Measurements from ENCODE around the gene DNAJC28.
A peak's percentile ranks its signal among the peaks of the same experiment; 100 is the strongest.
"Not testable (repeated sequence)": the region's sequence is repeated elsewhere in the genome, so short reads cannot be mapped to it uniquely, and the experiment has no call there.

Gene DNAJC28, protein sequence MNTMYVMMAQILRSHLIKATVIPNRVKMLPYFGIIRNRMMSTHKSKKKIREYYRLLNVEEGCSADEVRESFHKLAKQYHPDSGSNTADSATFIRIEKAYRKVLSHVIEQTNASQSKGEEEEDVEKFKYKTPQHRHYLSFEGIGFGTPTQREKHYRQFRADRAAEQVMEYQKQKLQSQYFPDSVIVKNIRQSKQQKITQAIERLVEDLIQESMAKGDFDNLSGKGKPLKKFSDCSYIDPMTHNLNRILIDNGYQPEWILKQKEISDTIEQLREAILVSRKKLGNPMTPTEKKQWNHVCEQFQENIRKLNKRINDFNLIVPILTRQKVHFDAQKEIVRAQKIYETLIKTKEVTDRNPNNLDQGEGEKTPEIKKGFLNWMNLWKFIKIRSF

DNA sequence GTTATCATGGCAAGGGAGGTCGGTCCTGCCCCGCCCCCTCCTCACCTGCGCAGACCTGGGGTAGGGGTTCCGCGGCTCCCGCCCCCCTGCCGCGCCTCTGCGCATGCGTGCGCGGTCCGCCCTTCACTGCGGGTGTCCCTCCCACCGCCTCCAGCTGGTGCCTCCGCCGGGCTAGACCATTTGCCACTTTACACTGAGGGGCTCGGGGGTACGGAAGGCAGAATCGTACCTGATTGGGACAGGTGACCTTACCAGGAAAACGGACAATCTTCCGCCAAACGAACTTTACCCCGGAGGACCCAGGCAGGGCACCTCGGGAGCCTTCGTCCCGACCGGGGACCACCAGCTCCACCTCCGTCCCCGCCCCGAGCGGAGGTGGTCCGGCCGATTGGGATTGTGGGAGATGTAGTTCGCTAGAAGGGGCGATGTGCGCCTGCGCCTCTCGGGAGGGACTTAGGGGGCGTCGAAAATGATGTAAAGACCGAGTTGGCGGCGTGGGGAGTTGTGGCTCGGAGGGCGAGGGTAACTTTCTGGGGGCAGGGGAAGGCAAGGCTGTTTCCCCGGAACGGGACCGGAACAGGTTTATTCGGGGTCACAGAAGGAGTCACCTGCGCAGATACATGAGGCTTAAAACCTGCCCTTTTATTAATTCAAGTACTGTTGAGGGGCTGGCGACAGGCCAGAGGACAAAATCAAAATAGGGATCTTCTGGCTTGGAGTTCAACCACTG is at the start of gene DNAJC28:
Gene DNAJC28, minus strand, starts transcription at position 344 of the 730 bp plus-strand sequence. CDS start 2,323 bp downstream, outside the sequence.
- DNase-seq: peak; percentile 99

DNA sequence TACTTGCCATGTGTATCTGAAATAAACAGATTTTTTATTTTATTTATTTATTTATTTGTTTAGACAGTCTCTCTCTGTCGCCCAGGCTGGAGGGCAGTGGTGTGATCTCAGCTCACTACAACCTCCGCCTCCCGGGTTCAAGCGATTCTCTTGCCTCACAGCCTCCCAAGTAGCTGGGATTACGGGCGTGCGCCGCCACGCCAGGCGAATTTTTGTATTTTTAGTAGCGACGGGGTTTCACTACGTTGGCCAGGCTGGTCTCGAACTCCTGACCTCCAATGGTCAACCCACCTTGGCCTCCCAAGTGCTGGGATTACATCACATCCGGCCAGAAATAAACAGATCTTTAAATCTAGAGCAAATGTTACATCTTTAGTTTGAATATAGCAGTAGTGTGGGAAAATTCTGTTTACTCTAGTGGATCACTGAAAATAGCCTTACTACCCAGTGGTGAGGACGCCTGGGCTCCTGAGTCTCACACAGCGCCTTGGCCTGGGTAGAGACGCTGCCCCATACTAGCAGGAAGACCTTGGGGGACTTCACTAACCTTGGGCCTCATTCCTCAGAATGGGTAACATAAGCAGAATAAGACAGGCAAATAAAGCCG is 49.7 kb upstream of the DNAJC28 start:
- DNase-seq: peak; percentile 26

DNA sequence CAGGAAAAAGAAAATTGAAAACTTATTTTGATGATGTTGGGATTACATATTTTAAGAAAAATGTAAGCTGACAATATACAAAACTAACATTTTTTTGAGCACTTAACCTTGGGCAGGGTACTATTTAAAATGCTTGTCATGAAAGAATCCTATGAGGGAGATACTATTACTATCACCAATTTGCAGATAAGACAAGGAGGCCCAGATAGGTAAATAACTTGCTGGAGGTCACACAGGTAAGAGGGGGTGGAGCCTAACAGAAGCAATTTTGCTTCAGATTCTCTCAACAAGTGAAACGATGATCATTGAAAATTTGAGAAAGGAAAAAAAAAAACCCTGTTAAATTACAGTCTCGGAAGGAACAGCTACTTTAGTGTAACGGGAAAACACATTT is 49.2 kb upstream of the DNAJC28 start:
- no peak for DNase-seq

DNA sequence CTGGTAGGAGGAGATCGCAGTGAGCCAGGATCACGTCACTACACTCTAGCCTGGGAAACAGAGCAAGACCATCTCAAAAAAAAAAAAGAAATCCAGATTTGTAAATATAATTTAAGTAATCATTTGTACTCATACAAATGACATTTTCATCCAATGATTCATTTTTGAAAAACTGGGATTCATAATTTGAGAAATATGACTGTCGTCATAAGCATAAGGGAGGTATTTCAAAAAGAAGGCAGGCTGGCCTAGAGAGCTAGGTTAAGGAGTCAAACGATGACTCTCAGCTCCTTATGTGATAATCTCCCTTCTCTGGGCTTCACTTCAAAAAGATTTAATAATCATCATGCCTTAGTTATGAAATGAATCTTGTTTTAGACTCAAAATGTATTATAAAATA is 48.1 kb upstream of the DNAJC28 start:
- DNase-seq: no peak

DNA sequence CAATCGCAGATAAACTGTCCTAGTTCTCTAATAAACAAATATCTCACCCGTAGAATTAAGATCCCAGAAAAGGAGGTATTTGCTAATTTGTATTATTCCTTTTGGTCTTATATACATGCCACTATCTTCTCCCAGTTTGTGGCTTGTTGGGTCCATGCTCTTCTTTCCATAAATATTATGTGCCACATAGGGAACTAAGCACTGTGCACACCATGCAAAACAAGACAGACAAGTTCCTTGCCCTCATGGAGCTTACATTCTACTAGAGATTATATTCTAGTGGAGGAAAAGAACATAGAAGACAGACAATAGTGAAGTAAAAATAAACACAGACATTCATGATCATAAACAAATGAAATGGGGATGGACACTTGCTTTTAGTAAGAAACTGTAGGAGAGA is 45.7 kb upstream of the DNAJC28 start:
- DNase-seq: no peak

DNA sequence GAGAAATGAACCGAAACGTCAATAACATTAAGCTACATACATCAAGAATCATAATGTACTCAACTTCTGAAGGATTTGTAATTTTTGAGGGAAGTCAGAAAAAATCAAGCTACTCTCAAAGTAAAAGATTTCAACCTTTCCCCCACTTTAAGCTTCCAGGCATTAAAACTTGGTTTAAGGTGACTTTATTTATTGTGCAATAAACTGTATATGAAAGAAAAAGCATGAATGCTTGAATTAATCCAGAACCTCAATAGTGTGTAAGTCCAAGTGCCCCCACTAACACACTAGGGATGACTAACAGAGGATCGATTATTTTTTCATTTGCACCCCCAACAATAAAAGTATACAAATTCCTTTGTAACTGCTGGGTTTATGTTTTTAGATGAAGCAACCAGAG is 39.5 kb upstream of the DNAJC28 start:
- DNase-seq: no peak

DNA sequence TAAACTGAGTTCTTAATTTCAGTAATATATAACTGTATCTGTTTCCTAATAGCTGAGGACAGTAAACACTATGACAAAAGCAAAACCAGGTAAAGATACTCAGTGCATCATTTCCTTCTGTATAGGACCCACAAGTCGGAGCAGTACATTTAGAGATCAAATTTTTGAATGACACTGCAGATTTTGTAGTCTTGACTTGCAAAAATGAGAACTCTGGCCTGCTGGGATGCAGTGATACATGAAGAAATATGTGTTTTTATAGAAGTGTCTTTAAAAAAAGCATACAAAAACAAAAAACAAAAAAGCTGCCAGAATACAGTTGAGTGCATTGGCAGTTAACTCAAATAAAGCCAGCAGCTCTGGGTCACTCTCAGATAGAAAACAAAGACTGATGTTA is 31.4 kb upstream of the DNAJC28 start:
- no peak for DNase-seq

DNA sequence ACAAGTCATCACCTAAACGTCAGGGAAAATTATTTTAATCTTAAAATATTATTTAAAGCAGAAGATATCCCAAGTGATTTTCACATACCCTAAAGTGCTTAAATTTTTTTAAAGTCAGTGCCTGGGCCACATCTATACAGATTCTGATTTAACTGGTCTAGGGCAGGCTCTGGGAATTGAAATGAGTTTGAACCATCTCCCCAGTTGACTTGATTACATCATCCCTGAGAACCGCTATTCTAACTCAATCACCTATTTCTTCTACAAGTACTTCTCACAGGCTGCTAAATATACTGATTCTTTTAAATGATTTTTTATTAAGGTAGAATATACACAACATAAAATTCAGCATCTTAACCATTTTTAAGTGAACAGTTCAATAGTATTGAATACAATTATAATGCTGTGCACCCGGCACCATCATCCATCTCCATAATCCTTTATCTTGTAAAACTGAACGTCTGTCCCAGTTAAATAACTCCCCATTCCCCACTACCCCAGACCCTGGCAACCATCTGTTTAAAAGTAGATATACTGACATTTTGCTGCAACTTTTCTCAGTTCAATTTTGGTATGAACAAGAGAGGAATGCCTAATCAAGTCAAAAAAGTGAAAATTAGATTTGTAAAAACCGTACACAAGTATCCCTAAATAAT is 30.9 kb upstream of the DNAJC28 start:
- no peak for DNase-seq

DNA sequence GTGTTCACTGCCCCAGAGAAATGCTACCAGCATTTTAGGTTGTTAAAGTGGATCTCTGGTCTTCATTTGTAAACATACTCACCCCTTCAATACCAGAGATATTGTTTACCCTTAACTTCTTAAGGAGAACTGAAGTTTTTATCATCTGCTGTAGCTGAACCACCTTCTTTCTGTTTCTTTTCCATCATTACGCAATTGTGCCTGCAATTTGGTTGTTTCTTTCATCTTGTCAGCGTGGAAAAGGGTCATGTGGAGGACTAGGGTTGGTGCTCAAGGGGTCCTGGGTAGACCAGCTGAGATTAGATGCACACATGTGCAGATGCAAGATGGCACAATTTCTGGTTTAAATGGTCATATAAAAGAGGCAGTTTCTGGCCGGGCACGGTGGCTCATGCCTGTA is 27.4 kb upstream of the DNAJC28 start:
- no peak for DNase-seq

DNA sequence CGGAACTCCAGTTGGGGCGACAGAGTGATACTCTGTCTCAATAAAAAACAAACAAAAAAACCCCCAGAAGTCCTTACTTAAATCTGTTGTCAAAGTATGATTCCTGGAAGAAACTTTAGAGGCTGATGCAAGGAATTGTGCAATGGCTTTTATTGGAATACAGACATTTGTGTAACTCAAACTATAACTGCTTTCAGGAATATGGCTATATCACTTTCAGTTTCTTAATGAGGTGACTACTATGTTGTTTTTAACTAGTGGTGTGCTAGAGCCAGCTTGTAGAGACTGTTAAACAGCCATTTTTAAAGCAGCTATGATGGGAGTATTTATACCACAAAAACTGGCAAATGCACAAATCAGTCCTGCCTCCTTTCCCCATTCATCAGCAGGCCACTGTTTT is 22.7 kb upstream of the DNAJC28 start:
- no peak for DNase-seq

DNA sequence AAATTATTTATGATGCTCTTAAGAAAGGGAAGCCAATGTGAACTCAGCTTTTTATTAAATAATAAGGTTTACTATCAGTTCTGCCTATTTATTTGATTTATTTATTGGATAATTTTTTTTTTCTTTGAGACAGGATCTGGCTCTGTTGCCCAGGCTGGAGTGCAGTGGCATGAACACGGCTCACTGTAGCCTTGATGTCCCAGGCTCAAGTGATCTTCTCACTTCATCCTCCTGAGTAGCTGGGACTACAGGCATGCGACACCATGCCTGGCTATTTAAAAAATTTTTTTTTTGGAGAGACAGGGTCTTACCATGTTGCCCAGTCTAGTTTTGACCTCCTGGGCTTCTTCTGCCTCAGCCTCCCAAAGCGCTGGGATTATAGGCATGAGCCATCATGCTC is 21.0 kb upstream of the DNAJC28 start:
- DNase-seq: no peak

DNA sequence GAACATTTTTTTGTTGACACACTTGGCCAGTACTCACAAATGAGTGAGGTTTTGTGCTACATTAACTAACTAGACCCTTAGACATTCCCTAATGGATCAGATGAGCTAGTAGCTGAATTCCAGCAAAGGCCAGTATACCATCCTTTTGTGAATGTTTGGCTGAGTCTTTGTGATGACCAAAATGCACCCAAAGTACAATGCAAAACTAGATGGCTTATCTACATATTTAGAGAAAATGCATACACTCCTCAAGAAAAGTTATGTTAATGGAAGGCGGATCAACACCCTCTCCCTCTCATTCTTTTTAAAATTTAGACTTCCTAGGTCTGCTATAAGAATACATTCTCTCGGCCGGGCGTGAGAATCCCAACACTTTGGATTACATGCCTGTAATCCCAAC is 20.1 kb upstream of the DNAJC28 start:
- DNase-seq: no peak

DNA sequence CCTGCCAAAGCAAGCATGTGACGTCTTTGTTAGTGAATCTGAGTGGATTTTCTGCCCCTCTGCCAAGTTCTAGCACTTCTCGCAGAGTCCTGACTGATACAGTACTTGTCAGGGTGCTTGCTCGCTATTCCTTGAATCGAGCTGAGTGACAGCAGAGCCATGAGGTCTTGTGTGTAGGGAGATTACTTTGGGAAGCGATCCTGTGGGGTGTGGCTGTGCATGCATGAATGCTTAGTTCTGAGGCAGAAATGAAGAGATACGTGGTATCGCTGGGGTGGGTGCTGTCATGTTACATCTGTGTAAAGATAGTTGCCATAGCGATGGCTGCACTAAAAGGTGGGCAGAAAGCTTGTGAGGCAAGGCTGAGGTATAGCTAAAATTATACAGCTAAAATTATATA is 19.3 kb upstream of the DNAJC28 start:
- no peak for DNase-seq

DNA sequence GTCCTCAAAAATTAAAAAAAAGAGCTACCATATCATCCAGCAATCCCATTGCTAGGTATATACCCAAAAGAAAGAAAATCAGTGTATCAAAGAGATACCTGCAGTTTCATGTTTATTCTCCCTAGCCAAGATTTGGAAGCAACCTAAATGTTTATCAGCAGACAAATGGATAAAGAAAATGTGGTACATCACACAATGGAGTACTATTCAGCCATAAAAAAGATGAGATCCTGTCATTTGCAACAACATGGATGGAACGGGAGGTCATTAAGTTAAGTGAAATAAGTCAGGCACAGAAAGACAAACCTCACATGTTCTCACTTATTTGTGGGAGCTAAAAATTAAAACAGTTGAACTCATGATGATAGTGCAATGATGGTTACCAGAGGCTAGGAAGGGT is 15.5 kb upstream of the DNAJC28 start:
- DNase-seq: not testable (repeated sequence)

DNA sequence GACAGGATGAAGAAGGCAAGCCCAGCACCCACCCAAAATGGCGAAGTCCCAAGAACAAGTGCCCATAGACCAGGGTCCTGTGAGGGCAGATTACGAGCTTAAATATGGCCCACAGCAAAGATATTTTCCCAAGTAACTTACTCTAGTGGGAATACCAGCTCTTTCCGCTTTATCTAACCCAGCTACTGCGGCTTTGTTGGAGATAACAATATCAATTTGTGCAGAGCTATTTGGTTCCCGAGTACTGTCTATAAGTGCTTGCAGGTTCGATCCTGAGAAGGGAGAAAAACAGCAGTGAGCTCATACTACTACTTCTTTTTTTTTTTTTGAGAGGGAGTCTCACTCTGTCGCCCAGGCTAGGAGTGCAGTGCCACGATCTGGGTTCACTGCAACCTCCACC is 14.3 kb upstream of the DNAJC28 start:
- DNase-seq: no peak

DNA sequence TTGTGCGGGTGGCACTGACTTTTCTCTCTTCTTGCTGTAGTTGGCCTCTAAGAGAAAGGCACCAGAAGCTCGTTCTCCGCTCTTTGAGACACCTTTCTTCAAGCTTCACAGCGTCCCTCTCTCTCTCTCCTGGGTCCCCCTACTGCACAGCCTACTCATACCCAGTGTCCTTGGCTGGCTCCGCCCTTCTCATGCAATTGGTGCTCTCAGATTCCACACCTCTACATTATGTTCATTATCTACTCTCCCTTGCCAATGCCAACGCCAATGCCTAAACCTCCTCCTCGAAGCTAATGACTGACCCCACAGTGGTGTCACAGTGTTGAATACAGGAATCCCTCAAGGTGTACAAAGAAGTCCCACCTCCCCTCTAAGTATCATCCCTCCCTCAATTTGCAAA is 4.8 kb upstream of the DNAJC28 start:
- no peak for DNase-seq

DNA sequence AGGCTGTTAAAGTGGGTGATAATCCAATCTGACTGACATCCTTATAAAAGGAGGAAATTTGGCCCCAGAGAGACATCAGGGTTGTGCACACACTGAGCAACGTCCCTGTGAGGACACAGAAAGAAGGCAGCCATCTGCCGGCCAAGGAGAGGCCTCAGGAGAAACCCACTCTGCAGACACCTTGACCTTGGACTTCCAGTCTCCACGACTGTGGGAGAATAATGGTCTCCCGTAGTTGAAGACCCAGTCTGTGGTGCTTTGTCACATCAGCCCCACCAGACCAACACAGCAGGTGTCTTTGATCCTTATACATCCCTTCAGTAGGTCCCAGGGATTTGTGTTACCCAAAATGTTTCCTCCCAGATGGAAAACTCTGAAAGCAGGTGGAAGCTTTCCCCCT is 4.2 kb upstream of the DNAJC28 start:
- no peak for DNase-seq

DNA sequence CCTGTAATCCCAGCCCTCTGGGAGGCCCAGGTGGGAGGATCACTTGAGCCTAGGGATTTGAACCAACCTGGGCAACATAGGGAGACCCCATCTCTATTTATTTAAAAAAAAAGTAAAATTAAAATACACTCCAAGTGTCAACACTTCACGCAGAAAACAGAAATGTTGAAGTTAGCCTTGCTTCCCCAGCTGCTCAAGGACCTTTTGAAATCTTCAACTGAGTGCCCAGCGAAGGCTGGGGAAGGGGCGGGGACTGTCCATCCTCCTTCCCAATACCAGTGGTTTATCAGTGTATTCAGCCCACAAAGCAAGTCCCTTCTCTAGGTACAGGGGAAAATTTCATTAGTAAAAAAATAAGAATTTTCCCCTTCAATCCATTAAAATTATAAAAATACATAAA is 2.2 kb upstream of the DNAJC28 start:
- DNase-seq: no peak

DNA sequence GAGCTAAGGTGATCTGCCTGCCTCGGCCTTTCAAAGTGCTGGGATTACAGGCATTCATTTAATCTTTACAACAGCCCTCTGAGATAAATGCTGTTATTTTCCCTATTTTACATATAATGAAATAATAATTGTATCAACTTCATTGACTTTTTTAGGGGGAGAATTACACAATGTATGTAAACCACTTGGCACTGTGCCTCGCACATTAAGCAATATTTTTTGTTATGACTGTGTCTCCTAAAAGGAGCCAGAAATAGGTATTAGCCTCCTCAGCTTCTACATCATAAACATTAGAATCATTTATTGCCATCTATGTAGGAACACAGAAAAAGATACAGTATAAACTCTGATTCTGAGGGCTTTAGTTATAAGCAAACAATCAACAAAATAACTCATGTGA is 1.1 kb upstream of the DNAJC28 start:
- no peak for DNase-seq

DNA sequence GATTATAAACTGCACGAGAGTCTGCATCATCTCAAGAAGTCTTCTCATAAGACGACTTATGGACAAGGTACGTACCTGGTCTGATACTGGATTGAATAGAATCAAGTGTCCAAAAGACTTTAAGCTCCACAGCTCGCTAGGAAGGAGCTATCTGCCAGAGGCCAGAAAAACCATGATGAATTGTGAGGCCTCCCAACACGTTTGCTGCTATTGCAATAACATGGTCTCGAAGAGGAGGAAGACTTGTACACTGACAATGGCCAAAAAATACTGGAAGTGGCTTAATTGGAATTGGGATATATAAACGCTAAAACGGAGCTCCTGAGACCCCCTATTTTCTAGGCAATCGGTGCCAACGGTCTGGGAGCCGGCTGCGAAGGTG is 534 bp downstream of the DNAJC28 start:
- DNase-seq: no peak

DNA sequence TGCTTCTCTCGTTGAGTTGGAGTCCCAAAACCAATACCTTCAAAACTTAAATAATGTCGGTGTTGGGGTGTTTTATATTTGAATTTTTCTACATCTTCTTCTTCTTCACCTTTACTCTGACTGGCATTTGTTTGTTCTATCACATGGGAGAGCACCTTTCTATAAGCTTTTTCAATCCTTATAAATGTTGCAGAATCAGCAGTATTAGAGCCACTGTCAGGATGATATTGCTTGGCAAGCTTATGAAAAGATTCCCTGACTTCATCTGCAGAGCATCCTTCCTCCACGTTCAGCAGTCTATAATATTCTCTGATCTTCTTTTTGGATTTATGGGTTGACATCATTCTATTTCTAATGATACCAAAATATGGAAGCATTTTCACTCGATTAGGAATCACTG is 2.6 kb downstream of the DNAJC28 start:
- DNase-seq: no peak

DNA sequence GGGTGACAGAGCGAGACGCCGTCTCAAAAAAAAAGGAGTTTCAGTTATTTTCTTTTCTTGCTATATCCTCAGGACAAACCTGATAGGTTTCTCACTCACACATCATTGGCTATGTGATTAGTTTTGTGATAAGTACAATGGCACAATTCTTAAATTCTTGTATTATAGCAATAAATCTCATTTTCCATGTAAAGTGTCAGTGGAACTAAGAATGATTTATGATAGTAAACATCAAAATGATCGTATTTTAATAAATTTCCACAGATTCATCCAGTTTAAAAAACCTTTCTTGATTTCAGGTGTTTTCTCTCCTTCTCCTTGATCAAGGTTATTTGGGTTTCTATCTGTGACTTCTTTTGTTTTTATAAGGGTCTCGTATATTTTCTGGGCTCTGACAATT is 3.5 kb downstream of the DNAJC28 start:
- DNase-seq: no peak

DNA sequence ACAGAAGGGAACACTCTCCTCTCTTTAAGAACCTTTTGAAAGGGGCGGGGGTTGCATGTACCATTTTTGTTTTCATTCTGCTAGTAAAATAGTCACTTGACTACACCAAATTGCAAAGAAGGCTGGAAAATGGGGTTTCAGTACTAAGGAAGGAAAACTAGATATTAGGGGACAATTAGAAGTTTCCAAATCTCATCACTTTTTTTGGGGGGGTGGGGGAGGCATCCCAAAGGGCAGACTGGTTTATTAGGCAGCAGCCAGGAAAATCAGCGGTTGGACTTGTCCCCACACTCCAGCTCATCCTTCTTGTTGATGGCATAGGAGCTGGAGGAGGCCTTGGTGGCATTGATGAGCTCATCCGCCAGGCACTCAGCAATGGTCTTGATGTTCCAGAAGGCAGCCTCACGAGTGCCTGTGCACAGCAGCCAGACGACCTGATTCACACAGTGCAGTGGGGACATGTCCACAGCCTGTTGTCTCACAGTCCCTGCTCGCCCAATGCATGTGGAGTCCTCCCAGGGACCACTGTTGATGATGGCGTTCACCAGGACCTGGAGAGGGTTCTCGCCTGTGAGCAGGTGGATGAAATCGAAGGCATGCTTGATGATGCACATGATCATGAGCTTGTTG is 10.1 kb downstream of the DNAJC28 start:
- DNase-seq: no peak

Data from retina (tissue), 1 donor.